ENCODE results near the gene ZNF185.

Gene ZNF185

GRCh38 chrX:152878976-152879755 is 18.7 kb upstream of the ZNF185 start:
- TF ChIP-seq CTCF (IDR thresholded peaks at IDR 0.05; ENCODE audit: low read depth, low read length), result no peak
- no peak for DNase-seq (ENCODE audit: low read depth in 2 of 2)

GRCh38 chrX:152881289-152881688 is 16.6 kb upstream of the ZNF185 start:
- TF ChIP-seq CTCF (IDR thresholded peaks at IDR 0.05; ENCODE audit: low read depth, low read length), result no peak
- no peak for DNase-seq (ENCODE audit: low read depth in 2 of 2)
- no peak overlapping the region for H3K4me3 ChIP-seq (replicated peaks in 1 of 2; ENCODE audit: low read depth in 2 of 2, low read length in 2 of 2)

More at GRCh38 chrX:152878976-152879755, 18.7 kb upstream of the ZNF185 start:
- H3K4me3 ChIP-seq (replicated peaks in 1 of 2; ENCODE audit: low read depth in 2 of 2, low read length in 2 of 2), result no peak overlapping the region

- no peak overlapping the region for H3K4me3 ChIP-seq (replicated peaks in 1 of 2; ENCODE audit: low read depth in 2 of 2, low read length in 2 of 2)
- no peak for DNase-seq (ENCODE audit: low read depth in 2 of 2)
- no peak for TF ChIP-seq CTCF (IDR thresholded peaks at IDR 0.05; ENCODE audit: low read depth, low read length)
These were observed 13.7 kb upstream of the ZNF185 start for GRCh38 chrX:152884171-152884570.

- no peak overlapping the region for H3K4me3 ChIP-seq (replicated peaks in 1 of 2; ENCODE audit: low read depth in 2 of 2, low read length in 2 of 2)
- no peak for DNase-seq (ENCODE audit: low read depth in 2 of 2)
- no peak for TF ChIP-seq CTCF (IDR thresholded peaks at IDR 0.05; ENCODE audit: low read depth, low read length)
These were observed 11.2 kb upstream of the ZNF185 start for GRCh38 chrX:152886716-152887115.

- no peak for DNase-seq (ENCODE audit: low read depth in 2 of 2)
- TF ChIP-seq CTCF (IDR thresholded peaks at IDR 0.05; ENCODE audit: low read depth, low read length), result no peak
- no peak overlapping the region for H3K4me3 ChIP-seq (replicated peaks in 1 of 2; ENCODE audit: low read depth in 2 of 2, low read length in 2 of 2)
These were observed 5.4 kb upstream of the ZNF185 start for GRCh38 chrX:152892499-152892898.

GRCh38 chrX:152892999-152893891 is 4.6 kb upstream of the ZNF185 start:
- no peak overlapping the region for H3K4me3 ChIP-seq (replicated peaks in 1 of 2; ENCODE audit: low read depth in 2 of 2, low read length in 2 of 2)
- no peak for TF ChIP-seq CTCF (IDR thresholded peaks at IDR 0.05; ENCODE audit: low read depth, low read length)
- DNase-seq (ENCODE audit: low read depth in 2 of 2), result no peak

Data from cardiac fibroblast (primary cell).